Nephron progenitor cell (in vitro differentiated cells): ENCODE measurements around the gene CISH.

Experiments used
- DNase-seq: peaks from one replicate; pipeline ENCODE4 v3.0.0; 2021
- H3K27ac Mint-ChIP-seq: 2 replicates; pipeline ENCODE4 v1.8.0; 2021; ENCODE audit warnings: mild to moderate bottlenecking, moderate library complexity, mixed read lengths
- H3K27me3 Mint-ChIP-seq: 2 replicates; pipeline ENCODE4 v1.8.0; 2021; ENCODE audit warnings: mild to moderate bottlenecking, low read depth, mixed read lengths; ENCODE audit not compliant: poor library complexity
- H3K36me3 Mint-ChIP-seq: 2 replicates; pipeline ENCODE4 v1.8.0; 2021; ENCODE audit warnings: low read depth, mixed read lengths
- H3K4me1 Mint-ChIP-seq: 2 replicates; pipeline ENCODE4 v1.8.0; 2021; ENCODE audit warnings: mixed read lengths
- H3K4me3 Mint-ChIP-seq: 2 replicates; pipeline ENCODE4 v1.8.0; 2021; ENCODE audit warnings: mild to moderate bottlenecking, moderate library complexity, mixed read lengths
- H3K9me3 Mint-ChIP-seq: 2 replicates; pipeline ENCODE4 v1.8.0; 2021; ENCODE audit warnings: mild to moderate bottlenecking, moderate library complexity, mixed read lengths
- TF ChIP-seq, protein P1 (sequence below): fragments of 200-600 bp; sonication (generic); IDR thresholded peaks from 2 replicates; pipeline ENCODE4 v1.5.0; 2021; ENCODE audit warnings: antibody characterized with exemption

CISH gene

DNA sequence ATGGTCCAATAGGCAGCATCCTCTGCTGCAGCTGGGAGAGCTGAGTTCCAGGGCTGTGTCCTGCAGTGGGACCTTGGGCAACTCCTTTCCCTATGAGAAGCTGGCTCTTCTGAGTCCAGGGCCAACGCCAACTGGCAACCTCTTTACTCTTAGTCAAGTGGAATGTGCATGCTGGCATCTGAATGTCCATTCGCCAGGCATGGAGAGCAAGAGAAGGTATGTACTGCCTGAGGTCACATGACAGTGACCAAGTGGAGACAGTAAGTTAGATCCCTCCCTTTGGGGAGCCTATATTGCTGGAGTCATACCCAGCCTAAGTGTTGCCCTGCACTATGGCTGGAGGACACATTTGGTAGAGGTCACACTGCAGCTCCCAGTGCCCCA, 30.1 kb downstream of the CISH start:
- TF ChIP-seq, protein P1, sequence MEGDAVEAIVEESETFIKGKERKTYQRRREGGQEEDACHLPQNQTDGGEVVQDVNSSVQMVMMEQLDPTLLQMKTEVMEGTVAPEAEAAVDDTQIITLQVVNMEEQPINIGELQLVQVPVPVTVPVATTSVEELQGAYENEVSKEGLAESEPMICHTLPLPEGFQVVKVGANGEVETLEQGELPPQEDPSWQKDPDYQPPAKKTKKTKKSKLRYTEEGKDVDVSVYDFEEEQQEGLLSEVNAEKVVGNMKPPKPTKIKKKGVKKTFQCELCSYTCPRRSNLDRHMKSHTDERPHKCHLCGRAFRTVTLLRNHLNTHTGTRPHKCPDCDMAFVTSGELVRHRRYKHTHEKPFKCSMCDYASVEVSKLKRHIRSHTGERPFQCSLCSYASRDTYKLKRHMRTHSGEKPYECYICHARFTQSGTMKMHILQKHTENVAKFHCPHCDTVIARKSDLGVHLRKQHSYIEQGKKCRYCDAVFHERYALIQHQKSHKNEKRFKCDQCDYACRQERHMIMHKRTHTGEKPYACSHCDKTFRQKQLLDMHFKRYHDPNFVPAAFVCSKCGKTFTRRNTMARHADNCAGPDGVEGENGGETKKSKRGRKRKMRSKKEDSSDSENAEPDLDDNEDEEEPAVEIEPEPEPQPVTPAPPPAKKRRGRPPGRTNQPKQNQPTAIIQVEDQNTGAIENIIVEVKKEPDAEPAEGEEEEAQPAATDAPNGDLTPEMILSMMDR: no peak
- Mint-ChIP-seq H3K4me1 (peaks cover 4% of the 10 kb centered on the region), H3K27me3 (peaks cover 4% of the 10 kb centered on the region), H3K9me3 (no peaks in the 10 kb centered on the region), H3K4me3 (no peak overlapping the region), H3K36me3 (peaks cover 7% of the 10 kb centered on the region), H3K27ac (no peak overlapping the region)
- DNase-seq: no peak

DNA sequence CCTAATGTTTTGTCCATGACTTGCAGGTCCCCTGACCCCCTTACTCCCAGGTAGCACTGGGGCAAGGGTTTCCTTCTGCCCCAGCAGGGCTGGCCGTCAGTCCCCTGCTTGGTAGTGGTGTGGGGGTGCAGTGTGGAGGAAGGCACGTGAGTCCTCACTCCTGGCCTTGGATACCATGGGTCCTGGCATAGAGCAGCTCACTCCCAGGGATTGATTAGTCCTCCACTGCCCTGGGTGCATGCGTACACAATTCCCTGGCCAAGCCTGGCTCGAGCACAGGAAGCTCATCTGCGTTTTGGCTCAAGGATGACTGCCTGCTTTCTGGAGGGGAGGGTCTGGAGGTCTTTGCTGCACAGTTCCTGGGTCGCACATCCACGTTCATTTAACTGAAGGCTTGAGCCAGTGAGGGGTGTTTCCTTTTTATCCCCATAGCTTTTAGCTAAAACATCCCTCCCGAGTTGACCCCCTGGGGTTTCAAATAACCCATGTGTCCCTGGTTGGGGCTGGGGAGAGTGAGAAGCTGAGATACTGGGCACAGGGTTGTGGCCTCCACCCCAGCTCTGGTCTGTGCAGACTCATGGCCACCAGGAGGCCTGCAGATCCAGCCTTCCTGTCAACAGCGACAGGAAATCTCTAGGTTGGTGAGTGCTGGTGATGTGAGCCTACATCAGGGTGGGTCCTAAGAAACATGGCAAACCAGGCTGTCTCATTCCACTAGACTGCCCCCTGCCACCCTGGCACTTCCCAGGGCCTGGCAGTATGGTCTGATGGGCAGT, 30.7 kb downstream of the CISH start:
- H3K36me3 Mint-ChIP-seq: peaks cover 7% of the 10 kb centered on the region
- H3K27ac Mint-ChIP-seq: no peak overlapping the region
- no peak for DNase-seq
- H3K4me1 Mint-ChIP-seq: peaks cover 4% of the 10 kb centered on the region
- peaks cover 4% of the 10 kb centered on the region for H3K27me3 Mint-ChIP-seq
- H3K9me3 Mint-ChIP-seq: no peaks in the 10 kb centered on the region
- H3K4me3 Mint-ChIP-seq: no peak overlapping the region
- TF ChIP-seq, protein P1: no peak

DNA sequence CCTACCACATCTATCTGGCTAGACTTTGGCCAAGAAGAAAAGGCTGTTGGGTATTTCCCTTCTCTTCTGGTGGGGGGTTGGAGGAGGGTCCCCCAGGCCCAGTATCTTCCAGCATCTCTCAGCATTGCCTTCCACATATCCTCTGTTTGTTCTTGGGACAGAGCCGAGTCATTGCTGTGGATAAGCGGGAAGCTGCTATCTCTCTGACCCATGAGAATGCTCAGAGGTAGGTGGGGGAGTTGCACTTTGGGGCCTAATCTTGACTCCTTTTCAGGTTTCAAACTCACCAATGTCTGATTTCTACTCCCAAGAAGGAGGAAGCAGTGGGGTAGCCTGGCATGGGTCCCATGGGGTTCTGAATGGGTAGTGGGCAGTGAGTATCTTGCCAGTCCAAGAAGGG, 34.2 kb downstream of the CISH start:
- no peaks in the 10 kb centered on the region for H3K4me1 Mint-ChIP-seq
- TF ChIP-seq, protein P1: no peak
- H3K9me3 Mint-ChIP-seq: no peaks in the 10 kb centered on the region
- DNase-seq: no peak
- no peaks in the 10 kb centered on the region for H3K36me3 Mint-ChIP-seq
- no peak overlapping the region for H3K4me3 Mint-ChIP-seq
- H3K27me3 Mint-ChIP-seq: peaks cover 4% of the 10 kb centered on the region
- H3K27ac Mint-ChIP-seq: no peak overlapping the region

DNA sequence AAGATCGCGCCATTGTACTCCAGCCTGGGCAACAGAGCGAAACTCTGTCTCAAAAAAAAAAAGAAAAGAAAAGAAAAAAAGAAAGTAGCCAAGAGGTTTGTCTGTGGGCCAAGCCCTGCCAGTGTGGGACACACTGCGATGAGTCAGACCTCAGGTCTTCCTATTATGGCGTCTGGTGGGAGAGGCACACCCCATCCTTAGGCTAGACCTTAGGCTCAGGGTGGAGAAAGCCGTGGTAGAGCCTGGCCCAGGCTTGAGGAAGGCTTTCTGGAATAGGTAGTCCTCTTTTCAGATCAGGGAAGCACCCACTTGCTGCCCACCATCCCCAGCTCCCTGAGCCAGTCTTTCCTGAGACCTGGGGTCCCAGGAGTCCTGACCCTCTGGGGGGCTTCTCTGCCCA, 36.2 kb downstream of the CISH start:
- Mint-ChIP-seq H3K27me3 (no peaks in the 10 kb centered on the region), H3K36me3 (no peaks in the 10 kb centered on the region), H3K4me1 (peaks cover 6% of the 10 kb centered on the region), H3K4me3 (no peak overlapping the region), H3K9me3 (no peaks in the 10 kb centered on the region), H3K27ac (no peak overlapping the region)
- TF ChIP-seq, protein P1: no peak
- no peak for DNase-seq

DNA sequence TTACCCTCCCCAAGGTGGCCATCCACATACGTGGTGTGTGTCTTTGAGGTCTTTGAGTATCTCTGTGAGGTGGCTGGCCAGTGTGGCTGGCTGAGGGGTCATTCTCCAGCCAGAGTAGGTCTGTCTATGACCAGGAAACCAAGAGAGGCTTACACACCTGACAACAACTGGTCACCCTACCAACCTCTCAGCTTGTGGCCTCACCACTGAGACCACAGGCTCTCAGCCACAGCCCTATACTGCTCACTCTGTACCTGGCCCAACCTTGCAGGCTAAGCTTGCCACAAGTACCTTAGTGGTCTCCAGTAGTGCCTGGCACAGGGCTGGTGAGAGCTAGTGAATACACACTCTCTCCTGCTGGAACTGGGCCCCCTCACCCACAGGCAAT, 37.1 kb downstream of the CISH start:
- Mint-ChIP-seq H3K4me1 (peaks cover 11% of the 10 kb centered on the region), H3K36me3 (no peaks in the 10 kb centered on the region), H3K27ac (no peak overlapping the region), H3K27me3 (no peaks in the 10 kb centered on the region), H3K9me3 (no peaks in the 10 kb centered on the region), H3K4me3 (no peak overlapping the region)
- DNase-seq: no peak
- TF ChIP-seq, protein P1: no peak
